Naive thymus-derived CD4-positive, alpha-beta T cell (primary cell): ENCODE results near the gene GRK5. TPM values are rescaled to one million over a fixed set of nuclear protein-coding genes. Genes with fewer than 3 reads are reported as not detected.

Experiments
- ATAC-seq: fragments of 150-1000 bp; cut with Tn5 transposase; 2 replicates; pipeline ENCODE4 v1.10.0; 2021; ENCODE audit warnings: mild to moderate bottlenecking, moderate library complexity
- CTCF ChIA-PET: fragments of 350-600 bp; sonication (Branson Sonifier 250); formaldehyde crosslinking; loops from one replicate; lab custom pipeline; 2021; ENCODE audit warnings: antibody characterized with exemption; lab: Charles Lee
- POLR2A ChIA-PET: fragments of 350-600 bp; sonication (Branson Sonifier 250); formaldehyde crosslinking; loops from one replicate; lab custom pipeline; 2021; ENCODE audit warnings: antibody characterized with exemption, inconsistent platforms; lab: Charles Lee
- DNase-seq, 9 donors: peaks; one replicate each; pipeline versions ENCODE4 v3.0.0 to v3.0.0-alpha.2; 2020 to 2022; ENCODE audit warnings: mixed read lengths in 1 of 9
- H3K27ac ChIP-seq: one replicate; pipeline ENCODE4 v1.7.0; 2013; ENCODE audit warnings: mild to moderate bottlenecking, low read depth, low read length, moderate library complexity
- H3K27me3 ChIP-seq, 2 donors: one replicate each; pipeline ENCODE4 v1.7.0; 2013; ENCODE audit warnings: low read length in 2 of 2, mild to moderate bottlenecking in 2 of 2, moderate library complexity in 2 of 2; ENCODE audit not compliant: control insufficient read depth in 2 of 2, insufficient read depth in 2 of 2
- H3K36me3 ChIP-seq, 3 experiments: 1 replicate in 2 of 3; 2 replicates in 1 of 3; pipeline ENCODE4 v1.7.0; 2013; ENCODE audit warnings: low read length in 3 of 3, mild to moderate bottlenecking in 3 of 3, moderate library complexity in 1 of 3; ENCODE audit not compliant: insufficient read depth in 3 of 3, control insufficient read depth in 2 of 3
- H3K4me1 ChIP-seq, 2 donors: one replicate each; pipeline ENCODE4 v1.7.0; 2013; ENCODE audit warnings: low read length in 2 of 2, mild to moderate bottlenecking in 2 of 2, moderate library complexity in 1 of 2; ENCODE audit not compliant: control insufficient read depth in 2 of 2, insufficient read depth in 2 of 2
- H3K4me3 ChIP-seq: 2 replicates; pipeline ENCODE4 v1.7.0; 2013; ENCODE audit warnings: mild to moderate bottlenecking, low read length
- H3K9me3 ChIP-seq, 3 experiments: 1 replicate in 2 of 3; 2 replicates in 1 of 3; pipeline ENCODE4 v1.7.0; 2013; ENCODE audit warnings: low read length in 3 of 3; ENCODE audit not compliant: control insufficient read depth in 2 of 3
- H3K27ac Mint-ChIP-seq, 9 donors: one replicate each; pipeline ENCODE4 v1.8.0; 2020 to 2022; ENCODE audit warnings: mixed read lengths in 9 of 9, mild to moderate bottlenecking in 8 of 9, moderate library complexity in 5 of 9, inconsistent platforms in 2 of 9
- H3K27me3 Mint-ChIP-seq, 5 donors: one replicate each; pipeline ENCODE4 v1.8.0; 2021 to 2022; ENCODE audit warnings: mixed read lengths in 5 of 5, mild to moderate bottlenecking in 1 of 5
- H3K36me3 Mint-ChIP-seq, 5 donors: one replicate each; pipeline ENCODE4 v1.8.0; 2020 to 2022; ENCODE audit warnings: mixed read lengths in 5 of 5, mild to moderate bottlenecking in 3 of 5, inconsistent platforms in 1 of 5
- H3K4me1 Mint-ChIP-seq, 7 donors: one replicate each; pipeline ENCODE4 v1.8.0; 2020 to 2022; ENCODE audit warnings: mixed read lengths in 7 of 7, mild to moderate bottlenecking in 3 of 7, inconsistent platforms in 1 of 7
- H3K4me3 Mint-ChIP-seq, 10 donors: one replicate each; pipeline ENCODE4 v1.8.0; 2020 to 2022; ENCODE audit warnings: mild to moderate bottlenecking in 10 of 10, mixed read lengths in 10 of 10, moderate library complexity in 6 of 10, inconsistent platforms in 2 of 10
- H3K9me3 Mint-ChIP-seq, 11 donors: one replicate each; pipeline ENCODE4 v1.8.0; 2020 to 2022; ENCODE audit warnings: mixed read lengths in 11 of 11, mild to moderate bottlenecking in 4 of 11, inconsistent platforms in 1 of 11, moderate library complexity in 1 of 11
- intact Hi-C, 2 donors: fragments of 100-400 bp; cut with micrococcal nuclease; formaldehyde crosslinking; loops; one replicate each; pipeline ENCODE4 v1.15.1; 2023
- polyA plus RNA-seq, 2 donors: library from polyadenylated mRNA; unstranded; fragments of 300-500 nt; fragmentation: Illumina TruSeq; gene quantifications; one replicate each; pipeline ENCODE4 v1.2.3, GENCODE V29; 2021
- total RNA-seq, 6 experiments: library from RNA in 5 of 6; stranded (reverse) in 5 of 6; gene quantifications; 1 replicate in 5 of 6; 2 replicates in 1 of 6; pipeline ENCODE4 v1.2.3 and lab custom pipeline; 2021 to 2026

The GRK5 gene
- total and polyA plus RNA-seq, 7 experiments from 2014 or later, result 16.4 to 45.2 (median 30.3) TPM

- peaks cover 11 to 31% (median 15%) of the 10 kb centered on the region in 7 donors for H3K4me1 Mint-ChIP-seq
- no peaks in the 10 kb centered on the region for H3K4me1 ChIP-seq
- no peak for DNase-seq
- peak overlapping the region in 4 of 9 donors; percentile 47 to 86 (median 65) for H3K27ac Mint-ChIP-seq
- no peaks in the 10 kb centered on the region for H3K27me3 ChIP-seq
- H3K9me3 Mint-ChIP-seq, result peaks cover 0 to 2% (median 0%) of the 10 kb centered on the region in 11 donors
- H3K4me3 Mint-ChIP-seq, result no peak overlapping the region
- peaks cover 0 to 18% (median 4%) of the 10 kb centered on the region in 3 experiments for H3K36me3 ChIP-seq
- no peak for ATAC-seq
- H3K27me3 Mint-ChIP-seq, result no peaks in the 10 kb centered on the region
- H3K36me3 Mint-ChIP-seq, result peaks cover 0 to 20% (median 8%) of the 10 kb centered on the region in 5 donors
- H3K9me3 ChIP-seq, result no peaks in the 10 kb centered on the region
- POLR2A ChIA-PET, result no interaction called here
- H3K27ac ChIP-seq, result no peak overlapping the region
- CTCF ChIA-PET, result no interaction called here
- no peak overlapping the region for H3K4me3 ChIP-seq
- intact Hi-C loops, result no loop called here
Observed at GRCh38 chr10:119393421-119393820, 186.1 kb downstream of the GRK5 start.

- Histone ChIP-seq H3K27ac (no peak overlapping the region), H3K36me3 (peaks cover 0 to 23% (median 4%) of the 10 kb centered on the region in 3 experiments), H3K4me1 (no peaks in the 10 kb centered on the region), H3K27me3 (no peaks in the 10 kb centered on the region), H3K4me3 (no peak overlapping the region), H3K9me3 (no peaks in the 10 kb centered on the region)
- ATAC-seq (no peak), DNase-seq (no peak)
- peak overlapping the region in 5 of 9 donors; percentile 47 to 86 (median 63) for H3K27ac Mint-ChIP-seq
- peaks cover 11 to 28% (median 15%) of the 10 kb centered on the region in 7 donors for H3K4me1 Mint-ChIP-seq
- CTCF ChIA-PET, result no interaction called here
- no peak overlapping the region for H3K4me3 Mint-ChIP-seq
- POLR2A ChIA-PET, result no interaction called here
- no peaks in the 10 kb centered on the region for H3K27me3 Mint-ChIP-seq
- peaks cover 0 to 2% (median 0%) of the 10 kb centered on the region in 11 donors for H3K9me3 Mint-ChIP-seq
- intact Hi-C loops, result no loop called here
- peaks cover 0 to 16% (median 5%) of the 10 kb centered on the region in 5 donors for H3K36me3 Mint-ChIP-seq
Observed at GRCh38 chr10:119393845-119394244, 186.5 kb downstream of the GRK5 start.

DNA sequence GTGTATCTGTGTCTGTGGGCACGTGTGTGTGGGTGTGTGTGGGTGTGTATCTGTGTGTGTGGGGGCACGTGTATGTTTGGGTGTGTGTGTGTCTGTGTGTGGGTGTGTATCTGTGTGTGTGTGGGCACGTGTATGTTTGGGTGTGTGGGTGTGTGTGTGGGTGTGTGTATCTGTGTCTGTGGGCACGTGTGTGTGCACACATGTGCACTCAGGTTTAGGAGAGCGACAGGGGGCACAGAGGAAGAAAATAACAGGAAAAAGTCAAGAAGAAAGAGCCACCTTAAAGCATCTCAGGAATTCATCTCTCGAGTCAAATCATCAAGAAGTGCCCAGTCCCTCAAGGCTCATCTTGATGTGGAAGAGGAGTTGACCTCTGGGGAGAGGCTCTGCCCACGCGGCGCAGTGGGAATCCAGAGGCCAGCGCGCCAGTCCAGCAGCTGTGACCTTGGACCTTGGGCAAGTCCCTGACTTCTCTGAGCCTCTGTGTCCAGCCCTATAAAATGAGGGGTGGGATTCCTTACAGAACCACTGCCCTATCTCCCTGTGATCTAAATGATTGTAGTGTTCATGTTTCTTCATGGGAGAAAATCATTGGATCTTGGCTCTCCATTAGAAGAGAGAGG lies 187.4 kb downstream of the GRK5 start:
- Histone ChIP-seq H3K4me1 (no peaks in the 10 kb centered on the region), H3K9me3 (no peaks in the 10 kb centered on the region), H3K4me3 (no peak overlapping the region), H3K27me3 (no peaks in the 10 kb centered on the region), H3K27ac (no peak overlapping the region), H3K36me3 (peaks cover 0 to 32% (median 4%) of the 10 kb centered on the region in 3 experiments)
- peak overlapping the region in 3 of 9 donors; percentile 43 to 92 (median 54) for H3K27ac Mint-ChIP-seq
- ATAC-seq (no peak), DNase-seq (no peak)
- intact Hi-C loops, result no loop called here
- POLR2A ChIA-PET, result no interaction called here
- no peaks in the 10 kb centered on the region for H3K27me3 Mint-ChIP-seq
- H3K36me3 Mint-ChIP-seq, result peaks cover 5 to 18% (median 9%) of the 10 kb centered on the region in 5 donors
- CTCF ChIA-PET, result no interaction called here
- peaks cover 0 to 2% (median 0%) of the 10 kb centered on the region in 11 donors for H3K9me3 Mint-ChIP-seq
- H3K4me3 Mint-ChIP-seq, result peak overlapping the region in 1 of 10 donors; percentile 9
- peaks cover 12 to 24% (median 17%) of the 10 kb centered on the region in 7 donors for H3K4me1 Mint-ChIP-seq

- H3K4me3 Mint-ChIP-seq, result no peak overlapping the region
- H3K27me3 Mint-ChIP-seq, result no peaks in the 10 kb centered on the region
- Histone ChIP-seq H3K27me3 (no peaks in the 10 kb centered on the region), H3K27ac (no peak overlapping the region), H3K4me1 (no peaks in the 10 kb centered on the region), H3K4me3 (no peak overlapping the region), H3K9me3 (no peaks in the 10 kb centered on the region), H3K36me3 (peaks cover 0 to 37% (median 4%) of the 10 kb centered on the region in 3 experiments)
- intact Hi-C loops, result loop anchor here in 1 of 2 donors (2.0 kb wide), 1 partner anchor 15 kb away; no protein-coding TSS in a partner anchor
- H3K4me1 Mint-ChIP-seq, result peaks cover 11 to 25% (median 13%) of the 10 kb centered on the region in 7 donors
- peaks cover 0 to 2% (median 0%) of the 10 kb centered on the region in 11 donors for H3K9me3 Mint-ChIP-seq
- peak; percentile 80 for ATAC-seq
- no peak for DNase-seq
- ChIA-PET POLR2A (no interaction called here), CTCF (no interaction called here)
- peaks cover 7 to 15% (median 10%) of the 10 kb centered on the region in 5 donors for H3K36me3 Mint-ChIP-seq
- peak overlapping the region in 5 of 9 donors; percentile 13 to 78 (median 43) for H3K27ac Mint-ChIP-seq
Observed at GRCh38 chr10:119395280-119396007, 188.1 kb downstream of the GRK5 start.

DNA sequence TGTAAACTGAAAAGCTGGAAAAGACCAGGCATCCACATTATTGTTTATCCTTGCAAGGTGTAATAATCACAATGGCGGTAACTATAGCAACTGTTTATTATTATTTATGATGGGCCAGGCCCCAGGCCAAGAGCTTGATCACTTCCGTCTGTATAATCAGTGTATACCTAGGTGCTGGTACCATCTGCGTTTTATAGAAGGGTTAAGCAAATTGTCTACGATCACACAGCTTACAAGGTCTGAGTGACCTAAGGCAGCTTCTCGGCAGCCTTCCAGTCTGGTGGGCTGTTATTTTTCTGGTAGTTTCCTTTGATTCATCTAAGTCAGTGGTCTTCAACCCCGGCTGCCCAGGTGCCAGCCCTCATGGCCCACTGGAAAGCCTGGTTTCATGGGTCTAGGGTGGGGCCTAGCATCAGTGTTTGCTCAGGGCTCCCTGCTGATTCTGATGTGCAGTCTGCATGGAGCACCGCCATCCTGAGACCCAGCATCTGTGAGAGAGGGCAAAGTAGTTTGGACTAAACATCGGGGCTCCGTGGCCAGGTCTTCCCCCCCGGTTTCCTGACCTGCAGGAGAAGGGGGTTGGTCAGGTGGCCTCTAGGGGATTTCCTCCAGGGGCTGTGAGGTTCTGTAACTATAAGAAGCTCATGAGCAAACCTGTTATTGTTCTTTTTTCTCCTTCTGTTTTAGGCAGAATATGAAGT lies 188.8 kb downstream of the GRK5 start:
- ATAC-seq (no peak), DNase-seq (no peak)
- Mint-ChIP-seq H3K4me3 (no peak overlapping the region), H3K4me1 (peaks cover 11 to 25% (median 13%) of the 10 kb centered on the region in 7 donors), H3K27ac (peak overlapping the region in 6 of 9 donors; percentile 13 to 78 (median 32)), H3K36me3 (peaks cover 7 to 15% (median 10%) of the 10 kb centered on the region in 5 donors), H3K9me3 (peaks cover 0 to 2% (median 0%) of the 10 kb centered on the region in 11 donors), H3K27me3 (no peaks in the 10 kb centered on the region)
- intact Hi-C loops, result loop anchor here in 1 of 2 donors (2.0 kb wide), 1 partner anchor 15 kb away; no protein-coding TSS in a partner anchor
- no peaks in the 10 kb centered on the region for H3K9me3 ChIP-seq
- no peak overlapping the region for H3K4me3 ChIP-seq
- CTCF ChIA-PET, result no interaction called here
- POLR2A ChIA-PET, result no interaction called here
- H3K4me1 ChIP-seq, result no peaks in the 10 kb centered on the region
- H3K27ac ChIP-seq, result no peak overlapping the region
- H3K36me3 ChIP-seq, result peaks cover 0 to 40% (median 4%) of the 10 kb centered on the region in 3 experiments
- H3K27me3 ChIP-seq, result no peaks in the 10 kb centered on the region

DNA sequence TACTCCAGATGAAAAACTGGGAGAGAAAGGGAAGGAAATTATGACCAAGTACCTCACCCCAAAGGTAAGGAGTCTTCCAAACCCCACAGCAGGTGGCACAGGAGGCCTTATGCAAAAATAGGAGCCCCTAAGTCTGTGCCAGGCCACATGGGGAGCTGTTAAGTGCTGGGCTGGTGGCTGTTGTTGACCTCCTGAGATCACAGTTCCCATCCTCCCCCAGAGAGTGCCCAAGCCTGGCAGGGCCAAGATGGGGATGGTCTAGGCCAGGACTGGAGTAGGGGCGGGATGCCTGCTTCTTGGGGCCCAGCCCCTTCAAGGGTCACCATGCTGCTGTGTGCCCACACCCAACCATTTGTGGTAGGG lies 189.3 kb downstream of the GRK5 start:
- Histone ChIP-seq H3K9me3 (no peaks in the 10 kb centered on the region), H3K36me3 (peaks cover 0 to 40% (median 4%) of the 10 kb centered on the region in 3 experiments), H3K27me3 (no peaks in the 10 kb centered on the region), H3K27ac (no peak overlapping the region), H3K4me3 (no peak overlapping the region), H3K4me1 (no peaks in the 10 kb centered on the region)
- peak overlapping the region in 3 of 9 donors; percentile 20 to 62 (median 32) for H3K27ac Mint-ChIP-seq
- CTCF ChIA-PET, result no interaction called here
- no peaks in the 10 kb centered on the region for H3K27me3 Mint-ChIP-seq
- POLR2A ChIA-PET, result no interaction called here
- peaks cover 0 to 2% (median 0%) of the 10 kb centered on the region in 11 donors for H3K9me3 Mint-ChIP-seq
- peaks cover 7 to 15% (median 10%) of the 10 kb centered on the region in 5 donors for H3K36me3 Mint-ChIP-seq
- peaks cover 11 to 25% (median 13%) of the 10 kb centered on the region in 7 donors for H3K4me1 Mint-ChIP-seq
- intact Hi-C loops, result loop anchor here in 1 of 2 donors (2.0 kb wide), 1 partner anchor 14 kb away; no protein-coding TSS in a partner anchor
- DNase-seq (no peak), ATAC-seq (no peak)
- no peak overlapping the region for H3K4me3 Mint-ChIP-seq
